ENCODE data around the gene EFCAB11. TPM values are rescaled to one million over a fixed set of nuclear protein-coding genes. Genes with fewer than 3 reads are reported as not detected.
A peak's percentile ranks its signal among the peaks of the same experiment; 100 is the strongest.

The EFCAB11 gene
- total and polyA plus RNA-seq, 8 donors: 5.3 to 13.9 (median 11.3) TPM

- no peak overlapping the region for H3K27ac ChIP-seq
- TF ChIP-seq, protein P1, sequence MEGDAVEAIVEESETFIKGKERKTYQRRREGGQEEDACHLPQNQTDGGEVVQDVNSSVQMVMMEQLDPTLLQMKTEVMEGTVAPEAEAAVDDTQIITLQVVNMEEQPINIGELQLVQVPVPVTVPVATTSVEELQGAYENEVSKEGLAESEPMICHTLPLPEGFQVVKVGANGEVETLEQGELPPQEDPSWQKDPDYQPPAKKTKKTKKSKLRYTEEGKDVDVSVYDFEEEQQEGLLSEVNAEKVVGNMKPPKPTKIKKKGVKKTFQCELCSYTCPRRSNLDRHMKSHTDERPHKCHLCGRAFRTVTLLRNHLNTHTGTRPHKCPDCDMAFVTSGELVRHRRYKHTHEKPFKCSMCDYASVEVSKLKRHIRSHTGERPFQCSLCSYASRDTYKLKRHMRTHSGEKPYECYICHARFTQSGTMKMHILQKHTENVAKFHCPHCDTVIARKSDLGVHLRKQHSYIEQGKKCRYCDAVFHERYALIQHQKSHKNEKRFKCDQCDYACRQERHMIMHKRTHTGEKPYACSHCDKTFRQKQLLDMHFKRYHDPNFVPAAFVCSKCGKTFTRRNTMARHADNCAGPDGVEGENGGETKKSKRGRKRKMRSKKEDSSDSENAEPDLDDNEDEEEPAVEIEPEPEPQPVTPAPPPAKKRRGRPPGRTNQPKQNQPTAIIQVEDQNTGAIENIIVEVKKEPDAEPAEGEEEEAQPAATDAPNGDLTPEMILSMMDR (IDR thresholded peaks at IDR 0.05): no peak
- no peak for DNase-seq
- no peak for ATAC-seq
- H3K36me3 ChIP-seq: no peaks in the 10 kb centered on the region
- intact Hi-C loops (cut with DNase I): no loop called here
- no peaks in the 10 kb centered on the region for H3K27me3 ChIP-seq
- H3K4me1 ChIP-seq: no peaks in the 10 kb centered on the region
- no peaks in the 10 kb centered on the region for H3K9me3 ChIP-seq
- no peak overlapping the region for H3K4me3 ChIP-seq
Observed at GRCh38 chr14:89798212-89798773, 156.2 kb downstream of the EFCAB11 start.

- DNase-seq: no peak
- H3K9me3 ChIP-seq: no peaks in the 10 kb centered on the region
Observed at GRCh38 chr14:89797148-89797547, 157.4 kb downstream of the EFCAB11 start.

GRCh38 chr14:89794096-89794495, 160.4 kb downstream of the EFCAB11 start:
- Histone ChIP-seq H3K36me3 (no peaks in the 10 kb centered on the region), H3K9me3 (no peaks in the 10 kb centered on the region), H3K4me3 (no peak overlapping the region), H3K27ac (no peak overlapping the region), H3K4me1 (no peaks in the 10 kb centered on the region), H3K27me3 (no peaks in the 10 kb centered on the region)
- intact Hi-C loops (cut with DNase I): no loop called here
- DNase-seq: no peak
- TF ChIP-seq, protein P1 (IDR thresholded peaks at IDR 0.05): no peak
- ATAC-seq: no peak

More at GRCh38 chr14:89797148-89797547, 157.4 kb downstream of the EFCAB11 start:
- no peaks in the 10 kb centered on the region for H3K36me3 ChIP-seq
- no peaks in the 10 kb centered on the region for H3K4me1 ChIP-seq
- H3K27ac ChIP-seq: no peak overlapping the region
- TF ChIP-seq, protein P1 (IDR thresholded peaks at IDR 0.05): no peak
- intact Hi-C loops (cut with DNase I): no loop called here
- no peaks in the 10 kb centered on the region for H3K27me3 ChIP-seq
- H3K4me3 ChIP-seq: no peak overlapping the region
- ATAC-seq: no peak

DNA sequence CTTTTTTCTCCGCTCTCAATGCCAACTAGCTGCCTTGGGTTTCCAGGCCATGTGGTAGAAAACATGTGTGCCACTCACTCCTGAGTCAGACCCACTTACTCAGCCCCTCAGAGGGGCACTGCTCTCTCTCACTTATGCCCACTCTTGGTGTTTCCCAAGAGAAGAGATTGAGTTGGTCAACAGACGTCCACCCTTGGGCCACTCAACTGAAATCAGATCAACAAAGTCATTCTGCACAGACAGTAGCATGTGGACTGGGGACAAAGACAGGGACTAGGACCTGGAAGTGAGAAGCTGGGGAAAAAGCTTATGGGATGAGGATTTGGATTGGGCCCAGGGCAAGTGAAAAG, 161.2 kb downstream of the EFCAB11 start:
- Histone ChIP-seq H3K36me3 (no peaks in the 10 kb centered on the region), H3K4me1 (no peaks in the 10 kb centered on the region), H3K27me3 (no peaks in the 10 kb centered on the region), H3K4me3 (no peak overlapping the region), H3K27ac (no peak overlapping the region), H3K9me3 (no peaks in the 10 kb centered on the region)
- ATAC-seq (no peak), DNase-seq (no peak)
- intact Hi-C loops (cut with DNase I): no loop called here
- TF ChIP-seq, protein P1 (IDR thresholded peaks at IDR 0.05): no peak

DNA sequence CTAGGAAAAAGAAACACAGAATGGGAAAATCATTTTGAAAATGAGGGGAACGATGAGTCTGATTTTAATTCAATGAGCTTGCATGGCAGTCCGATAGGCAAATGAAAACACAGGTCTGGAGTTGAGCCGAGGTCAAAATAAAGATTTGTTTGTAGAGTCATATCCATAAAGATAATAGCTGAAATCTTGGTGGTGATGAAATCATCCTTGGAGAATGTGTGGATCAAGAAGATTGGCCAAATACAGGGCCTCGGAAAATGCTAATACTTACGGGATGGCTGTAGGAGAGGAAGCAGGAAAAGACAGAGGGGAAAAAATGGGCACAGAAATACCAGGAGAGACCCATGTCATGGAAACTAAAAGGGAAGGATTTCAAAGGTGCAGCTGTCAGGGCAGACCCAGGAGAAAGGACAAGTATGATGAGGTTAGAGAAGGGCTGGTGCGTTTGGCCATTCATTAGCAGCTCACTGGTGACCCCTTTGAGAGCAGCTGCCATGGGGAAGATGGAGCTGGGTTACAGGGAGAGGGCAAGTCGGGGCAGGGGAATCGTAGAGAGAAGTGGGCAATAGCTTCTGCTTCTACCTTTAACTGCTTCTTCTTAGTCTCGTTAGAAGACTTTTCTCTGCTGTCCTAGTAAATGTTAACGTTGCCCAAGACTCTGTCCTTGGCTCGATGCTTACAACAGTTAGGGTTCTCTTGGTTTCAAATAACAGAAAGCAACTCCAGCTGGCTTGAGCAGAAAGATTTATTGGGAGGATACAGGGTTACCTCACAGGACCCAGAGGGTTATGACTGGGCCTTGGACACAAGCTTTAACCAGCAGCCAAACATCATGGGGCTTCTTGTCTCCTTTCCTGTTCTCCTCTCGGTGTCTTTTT, 161.8 kb downstream of the EFCAB11 start:
- TF ChIP-seq, protein P1 (IDR thresholded peaks at IDR 0.05): no peak
- Histone ChIP-seq H3K4me1 (no peaks in the 10 kb centered on the region), H3K27ac (no peak overlapping the region), H3K4me3 (no peak overlapping the region), H3K9me3 (no peaks in the 10 kb centered on the region), H3K27me3 (no peaks in the 10 kb centered on the region), H3K36me3 (no peaks in the 10 kb centered on the region)
- intact Hi-C loops (cut with DNase I): no loop called here
- DNase-seq (no peak), ATAC-seq (peak; percentile 22)
